CD4-positive, CD25-positive, alpha-beta regulatory T cell (primary cell): ENCODE measurements around the gene CD84. TPM values are rescaled to one million over a fixed set of nuclear protein-coding genes. Genes with fewer than 3 reads are reported as not detected.
"Not testable (repeated sequence)": the region's sequence is repeated elsewhere in the genome, so short reads cannot be mapped to it uniquely, and the experiment has no call there.

Experiments used
- ATAC-seq, 2 donors: fragments of 150-1000 bp; cut with Tn5 transposase; one replicate each; pipeline ENCODE4 v1.10.0; 2021; ENCODE audit warnings: low read depth in 2 of 2, moderate number of reproducible peaks in 2 of 2, moderate library complexity in 1 of 2
- DNase-seq, 3 donors: peaks; one replicate each; pipeline versions ENCODE4 v3.0.0 to v3.0.0-alpha.2; 2012 to 2022; ENCODE audit warnings: mixed read lengths in 1 of 3
- H3K27ac ChIP-seq: one replicate; pipeline ENCODE4 v1.7.0; 2013; ENCODE audit warnings: mild to moderate bottlenecking, low read length; ENCODE audit not compliant: insufficient read depth, poor library complexity, severe bottlenecking
- H3K27me3 ChIP-seq: one replicate; pipeline ENCODE4 v1.7.0; 2013; ENCODE audit warnings: low read length; ENCODE audit not compliant: control insufficient read depth, insufficient read depth
- H3K36me3 ChIP-seq: one replicate; pipeline ENCODE4 v1.7.0; 2013; ENCODE audit warnings: mild to moderate bottlenecking, low read length, moderate library complexity; ENCODE audit not compliant: control insufficient read depth, insufficient read depth
- H3K4me1 ChIP-seq: 2 replicates; pipeline ENCODE4 v1.7.0; 2013; ENCODE audit warnings: mild to moderate bottlenecking, low read length; ENCODE audit not compliant: insufficient read depth, control insufficient read depth, poor library complexity, severe bottlenecking
- H3K4me3 ChIP-seq: one replicate; pipeline ENCODE4 v1.7.0; 2013; ENCODE audit warnings: low read depth, mild to moderate bottlenecking, low read length, moderate library complexity
- H3K9me3 ChIP-seq, 2 experiments: 1 replicate in 1 of 2; 2 replicates in 1 of 2; pipeline ENCODE4 v1.7.0; 2013; ENCODE audit warnings: low read length in 2 of 2, mild to moderate bottlenecking in 1 of 2, moderate library complexity in 1 of 2; ENCODE audit not compliant: control insufficient read depth in 2 of 2
- H3K27ac Mint-ChIP-seq, 3 donors: one replicate each; pipeline ENCODE4 v1.8.0; 2020 to 2022; ENCODE audit warnings: mild to moderate bottlenecking in 3 of 3, mixed read lengths in 3 of 3, moderate library complexity in 2 of 3
- H3K27me3 Mint-ChIP-seq: one replicate; pipeline ENCODE4 v1.8.0; 2022; ENCODE audit warnings: mild to moderate bottlenecking, mixed read lengths
- H3K36me3 Mint-ChIP-seq: one replicate; pipeline ENCODE4 v1.8.0; 2020; ENCODE audit warnings: mixed read lengths
- H3K4me1 Mint-ChIP-seq, 4 donors: one replicate each; pipeline ENCODE4 v1.8.0; 2020 to 2022; ENCODE audit warnings: mixed read lengths in 4 of 4, mild to moderate bottlenecking in 1 of 4
- H3K4me3 Mint-ChIP-seq, 4 donors: one replicate each; pipeline ENCODE4 v1.8.0; 2020 to 2022; ENCODE audit warnings: mild to moderate bottlenecking in 4 of 4, mixed read lengths in 4 of 4, moderate library complexity in 3 of 4
- H3K9me3 Mint-ChIP-seq, 7 donors: one replicate each; pipeline ENCODE4 v1.8.0; 2020 to 2022; ENCODE audit warnings: mixed read lengths in 7 of 7, mild to moderate bottlenecking in 3 of 7, moderate library complexity in 2 of 7
- polyA plus RNA-seq, 4 donors: library from polyadenylated mRNA; unstranded; fragments of 300-500 nt; fragmentation: Illumina TruSeq; gene quantifications; one replicate each; pipeline ENCODE4 v1.2.3, GENCODE V29; 2021
- total RNA-seq: library from RNA; stranded (reverse); gene quantifications from one replicate; pipeline ENCODE4 v1.2.3, GENCODE V29; 2022

Gene CD84
- total and polyA plus RNA-seq, 5 donors from 2014 or later: 20.7 to 135 (median 32.8) TPM

GRCh38 chr1:160532557-160532813, 46.8 kb downstream of the CD84 start:
- not testable (repeated sequence) for H3K4me3 Mint-ChIP-seq, H3K4me1 Mint-ChIP-seq, H3K27ac ChIP-seq, H3K36me3 ChIP-seq, H3K27me3 ChIP-seq, H3K4me3 ChIP-seq, H3K36me3 Mint-ChIP-seq, DNase-seq, H3K27ac Mint-ChIP-seq, H3K27me3 Mint-ChIP-seq, H3K4me1 ChIP-seq, ATAC-seq
- H3K9me3 ChIP-seq: peaks cover 15 to 25% of the 10 kb centered on the region in 2 experiments
- peaks cover 1 to 30% (median 14%) of the 10 kb centered on the region in 7 donors for H3K9me3 Mint-ChIP-seq

GRCh38 chr1:160531809-160532556, 47.3 kb downstream of the CD84 start:
- not testable (repeated sequence) for H3K4me3 Mint-ChIP-seq, DNase-seq, H3K27ac Mint-ChIP-seq, H3K27ac ChIP-seq, H3K36me3 ChIP-seq, H3K4me1 Mint-ChIP-seq, H3K4me3 ChIP-seq, ATAC-seq, H3K27me3 Mint-ChIP-seq, H3K4me1 ChIP-seq, H3K27me3 ChIP-seq, H3K36me3 Mint-ChIP-seq
- H3K9me3 ChIP-seq: peaks cover 15 to 25% of the 10 kb centered on the region in 2 experiments
- peaks cover 1 to 31% (median 14%) of the 10 kb centered on the region in 7 donors for H3K9me3 Mint-ChIP-seq

- not testable (repeated sequence) for ATAC-seq, H3K4me1 ChIP-seq, H3K36me3 Mint-ChIP-seq, H3K36me3 ChIP-seq, DNase-seq, H3K4me3 ChIP-seq, H3K4me3 Mint-ChIP-seq, H3K27me3 Mint-ChIP-seq, H3K27ac ChIP-seq, H3K9me3 ChIP-seq, H3K27me3 ChIP-seq
- Mint-ChIP-seq H3K27ac (peak overlapping the region in 1 of 3 donors; percentile 85), H3K4me1 (peaks cover 6 to 15% (median 10%) of the 10 kb centered on the region in 4 donors), H3K9me3 (peaks cover 0 to 32% (median 10%) of the 10 kb centered on the region in 7 donors)
Observed at GRCh38 chr1:160529401-160529952, 49.8 kb downstream of the CD84 start.

- not testable (repeated sequence) for H3K36me3 ChIP-seq, DNase-seq, ATAC-seq, H3K27ac ChIP-seq, H3K9me3 ChIP-seq, H3K27me3 Mint-ChIP-seq, H3K27me3 ChIP-seq
- Mint-ChIP-seq H3K4me1 (peaks cover 25 to 60% (median 49%) of the 10 kb centered on the region in 4 donors), H3K4me3 (peak overlapping the region; percentile 1 to 78 (median 74)), H3K36me3 (peaks cover 13% of the 10 kb centered on the region), H3K27ac (peak overlapping the region; percentile 37 to 96 (median 94)), H3K9me3 (peaks cover 0 to 28% (median 8%) of the 10 kb centered on the region in 7 donors)
- Histone ChIP-seq H3K4me3 (peak overlapping the region; percentile 98), H3K4me1 (peaks cover 37% of the 10 kb centered on the region)
Observed at GRCh38 chr1:160523789-160524188, 55.5 kb downstream of the CD84 start.

GRCh38 chr1:160522622-160523345, 56.5 kb downstream of the CD84 start, which contains the start of gene SLAMF6:
SLAMF6 (minus strand) TSS chr1:160523255; CDS start chr1:160523192, 63 bp downstream.
- peaks cover 27 to 68% (median 57%) of the 10 kb centered on the region in 4 donors for H3K4me1 Mint-ChIP-seq
- Histone ChIP-seq H3K4me1 (peaks cover 40% of the 10 kb centered on the region), H3K27ac (peak within 1 kb of the TSS; percentile 79), H3K9me3 (no peaks in the 10 kb centered on the region), H3K27me3 (no peaks in the 10 kb centered on the region), H3K4me3 (peak within 1 kb of the TSS; percentile 98), H3K36me3 (peaks cover 6% of the 10 kb centered on the region)
- peak within 1 kb of the TSS; percentile 93 to 99 (median 96) for H3K4me3 Mint-ChIP-seq
- peak; percentile 73 to 74 for ATAC-seq
- H3K27me3 Mint-ChIP-seq: no peaks in the 10 kb centered on the region
- H3K9me3 Mint-ChIP-seq: peaks cover 0 to 22% (median 6%) of the 10 kb centered on the region in 7 donors
- peaks cover 21% of the 10 kb centered on the region for H3K36me3 Mint-ChIP-seq
- DNase-seq: peak; percentile 15 to 81 (median 62)
- H3K27ac Mint-ChIP-seq: peak within 1 kb of the TSS; percentile 96 to 98 (median 97)

- H3K4me1 ChIP-seq: peaks cover 40% of the 10 kb centered on the region
- Mint-ChIP-seq H3K27ac (peak overlapping the region; percentile 96 to 98 (median 97)), H3K4me3 (peak overlapping the region; percentile 93 to 99 (median 96)), H3K9me3 (peaks cover 0 to 17% (median 6%) of the 10 kb centered on the region in 7 donors), H3K36me3 (peaks cover 23% of the 10 kb centered on the region), H3K4me1 (peaks cover 27 to 75% (median 61%) of the 10 kb centered on the region in 4 donors), H3K27me3 (no peaks in the 10 kb centered on the region)
- H3K9me3 ChIP-seq: no peaks in the 10 kb centered on the region
- H3K36me3 ChIP-seq: peaks cover 6% of the 10 kb centered on the region
- peak in 1 of 3 donors; percentile 7 for DNase-seq
- peak overlapping the region; percentile 79 for H3K27ac ChIP-seq
- H3K27me3 ChIP-seq: no peaks in the 10 kb centered on the region
- ATAC-seq: no peak
- H3K4me3 ChIP-seq: peak overlapping the region; percentile 98
Observed at GRCh38 chr1:160522136-160522535, 57.2 kb downstream of the CD84 start.

- peaks cover 29 to 81% (median 66%) of the 10 kb centered on the region in 4 donors for H3K4me1 Mint-ChIP-seq
- DNase-seq (peak in 1 of 3 donors; percentile 13), ATAC-seq (no peak)
- Histone ChIP-seq H3K27me3 (no peaks in the 10 kb centered on the region), H3K4me3 (peak overlapping the region; percentile 98), H3K9me3 (no peaks in the 10 kb centered on the region), H3K27ac (peak overlapping the region; percentile 79), H3K4me1 (peaks cover 45% of the 10 kb centered on the region), H3K36me3 (peaks cover 6% of the 10 kb centered on the region)
- H3K27me3 Mint-ChIP-seq: no peaks in the 10 kb centered on the region
- peak overlapping the region; percentile 93 to 99 (median 96) for H3K4me3 Mint-ChIP-seq
- peaks cover 23% of the 10 kb centered on the region for H3K36me3 Mint-ChIP-seq
- H3K9me3 Mint-ChIP-seq: peaks cover 0 to 11% (median 4%) of the 10 kb centered on the region in 7 donors
- H3K27ac Mint-ChIP-seq: peak overlapping the region; percentile 94 to 98 (median 96)
Observed at GRCh38 chr1:160521554-160521953, 57.7 kb downstream of the CD84 start.
